Measurements from ENCODE around the gene DDX31.

The DDX31 gene

GRCh38 chr9:132588501-132589147, 81.2 kb downstream of the DDX31 start:
- Histone ChIP-seq H3K36me3 (ENCODE audit: control insufficient read depth, insufficient read depth, low read length) (peaks cover 2% of the 10 kb centered on the region; the same call in 1 of the 2 replicates), H3K27ac (ENCODE audit: low read depth, low read length) (no peak overlapping the region), H3K4me3 (ENCODE audit: low read depth, low read length) (no peak overlapping the region; the same call in 1 of the 2 replicates), H3K9me3 (ENCODE audit: control insufficient read depth, insufficient read depth, low read length) (no peaks in the 10 kb centered on the region), H3K4me1 (ENCODE audit: control insufficient read depth, insufficient read depth, low read length) (peaks cover 43% of the 10 kb centered on the region), H3K27me3 (ENCODE audit: control insufficient read depth, insufficient read depth, low read length) (peaks cover 99% of the 10 kb centered on the region), H3K9ac (ENCODE audit: low read depth, low read length) (no peak overlapping the region)

- no peaks in the 10 kb centered on the region for H3K9me3 ChIP-seq (ENCODE audit: control insufficient read depth, insufficient read depth, low read length)
- no peak overlapping the region for H3K9ac ChIP-seq (ENCODE audit: low read depth, low read length)
- no peaks in the 10 kb centered on the region for H3K36me3 ChIP-seq (ENCODE audit: control insufficient read depth, insufficient read depth, low read length)
- peaks cover 38% of the 10 kb centered on the region for H3K4me1 ChIP-seq (ENCODE audit: control insufficient read depth, insufficient read depth, low read length)
- no peak overlapping the region for H3K4me3 ChIP-seq (ENCODE audit: low read depth, low read length)
- no peak overlapping the region for H3K27ac ChIP-seq (ENCODE audit: low read depth, low read length)
- H3K27me3 ChIP-seq (ENCODE audit: control insufficient read depth, insufficient read depth, low read length), result peaks cover 99% of the 10 kb centered on the region
Observed at GRCh38 chr9:132588098-132588497, 81.7 kb downstream of the DDX31 start.

- no peaks in the 10 kb centered on the region for H3K36me3 ChIP-seq (ENCODE audit: control insufficient read depth, insufficient read depth, low read length)
- H3K4me3 ChIP-seq (ENCODE audit: low read depth, low read length), result no peak overlapping the region; the same call in 1 of the 2 replicates
- H3K4me1 ChIP-seq (ENCODE audit: control insufficient read depth, insufficient read depth, low read length), result peaks cover 34% of the 10 kb centered on the region
- peaks cover 99% of the 10 kb centered on the region for H3K27me3 ChIP-seq (ENCODE audit: control insufficient read depth, insufficient read depth, low read length)
- H3K27ac ChIP-seq (ENCODE audit: low read depth, low read length), result no peak overlapping the region
- H3K9ac ChIP-seq (ENCODE audit: low read depth, low read length), result no peak overlapping the region
- no peaks in the 10 kb centered on the region for H3K9me3 ChIP-seq (ENCODE audit: control insufficient read depth, insufficient read depth, low read length)
Observed at GRCh38 chr9:132587592-132587955, 82.2 kb downstream of the DDX31 start.

- Histone ChIP-seq H3K36me3 (ENCODE audit: control insufficient read depth, insufficient read depth, low read length) (no peaks in the 10 kb centered on the region), H3K9ac (ENCODE audit: low read depth, low read length) (no peak overlapping the region), H3K4me3 (ENCODE audit: low read depth, low read length) (peak overlapping the region; percentile 4; the same call in 1 of the 2 replicates), H3K27ac (ENCODE audit: low read depth, low read length) (no peak overlapping the region), H3K9me3 (ENCODE audit: control insufficient read depth, insufficient read depth, low read length) (no peaks in the 10 kb centered on the region), H3K4me1 (ENCODE audit: control insufficient read depth, insufficient read depth, low read length) (peaks cover 29% of the 10 kb centered on the region), H3K27me3 (ENCODE audit: control insufficient read depth, insufficient read depth, low read length) (peaks cover 100% of the 10 kb centered on the region)
Observed at GRCh38 chr9:132586830-132587591, 82.8 kb downstream of the DDX31 start.

GRCh38 chr9:132585954-132586829, 83.6 kb downstream of the DDX31 start:
- Histone ChIP-seq H3K36me3 (ENCODE audit: control insufficient read depth, insufficient read depth, low read length) (no peaks in the 10 kb centered on the region), H3K9ac (ENCODE audit: low read depth, low read length) (no peak overlapping the region), H3K4me3 (ENCODE audit: low read depth, low read length) (peak overlapping the region; percentile 4; the same call in 1 of the 2 replicates), H3K4me1 (ENCODE audit: control insufficient read depth, insufficient read depth, low read length) (peaks cover 21% of the 10 kb centered on the region), H3K27me3 (ENCODE audit: control insufficient read depth, insufficient read depth, low read length) (peaks cover 100% of the 10 kb centered on the region), H3K9me3 (ENCODE audit: control insufficient read depth, insufficient read depth, low read length) (no peaks in the 10 kb centered on the region), H3K27ac (ENCODE audit: low read depth, low read length) (no peak overlapping the region)

GRCh38 chr9:132584601-132585560, 84.9 kb downstream of the DDX31 start:
- Histone ChIP-seq H3K9me3 (ENCODE audit: control insufficient read depth, insufficient read depth, low read length) (no peaks in the 10 kb centered on the region), H3K9ac (ENCODE audit: low read depth, low read length) (no peak overlapping the region), H3K36me3 (ENCODE audit: control insufficient read depth, insufficient read depth, low read length) (no peaks in the 10 kb centered on the region), H3K27me3 (ENCODE audit: control insufficient read depth, insufficient read depth, low read length) (peaks cover 100% of the 10 kb centered on the region), H3K4me1 (ENCODE audit: control insufficient read depth, insufficient read depth, low read length) (peaks cover 25% of the 10 kb centered on the region), H3K4me3 (ENCODE audit: low read depth, low read length) (no peak overlapping the region), H3K27ac (ENCODE audit: low read depth, low read length) (no peak overlapping the region)

GRCh38 chr9:132583584-132584304, 86.0 kb downstream of the DDX31 start:
- Histone ChIP-seq H3K9me3 (ENCODE audit: control insufficient read depth, insufficient read depth, low read length) (no peaks in the 10 kb centered on the region), H3K4me1 (ENCODE audit: control insufficient read depth, insufficient read depth, low read length) (peaks cover 29% of the 10 kb centered on the region), H3K4me3 (ENCODE audit: low read depth, low read length) (no peak overlapping the region), H3K9ac (ENCODE audit: low read depth, low read length) (no peak overlapping the region), H3K27ac (ENCODE audit: low read depth, low read length) (no peak overlapping the region), H3K36me3 (ENCODE audit: control insufficient read depth, insufficient read depth, low read length) (no peaks in the 10 kb centered on the region), H3K27me3 (ENCODE audit: control insufficient read depth, insufficient read depth, low read length) (peaks cover 100% of the 10 kb centered on the region)

GRCh38 chr9:132582786-132583583, 86.8 kb downstream of the DDX31 start:
- no peak overlapping the region for H3K9ac ChIP-seq (ENCODE audit: low read depth, low read length)
- no peaks in the 10 kb centered on the region for H3K36me3 ChIP-seq (ENCODE audit: control insufficient read depth, insufficient read depth, low read length)
- H3K27me3 ChIP-seq (ENCODE audit: control insufficient read depth, insufficient read depth, low read length), result peaks cover 100% of the 10 kb centered on the region
- no peaks in the 10 kb centered on the region for H3K9me3 ChIP-seq (ENCODE audit: control insufficient read depth, insufficient read depth, low read length)
- peaks cover 29% of the 10 kb centered on the region for H3K4me1 ChIP-seq (ENCODE audit: control insufficient read depth, insufficient read depth, low read length)
- H3K4me3 ChIP-seq (ENCODE audit: low read depth, low read length), result no peak overlapping the region
- no peak overlapping the region for H3K27ac ChIP-seq (ENCODE audit: low read depth, low read length)

GRCh38 chr9:132582276-132582785, 87.5 kb downstream of the DDX31 start, which contains the start of gene BARHL1:
TSS of gene BARHL1 (plus strand) at chr9:132582606. CDS start at chr9:132582798, 192 bp downstream.
- no peaks in the 10 kb centered on the region for H3K9me3 ChIP-seq (ENCODE audit: control insufficient read depth, insufficient read depth, low read length)
- H3K27ac ChIP-seq (ENCODE audit: low read depth, low read length), result no peak within 1 kb of the TSS
- peaks cover 100% of the 10 kb centered on the region for H3K27me3 ChIP-seq (ENCODE audit: control insufficient read depth, insufficient read depth, low read length)
- no peak within 1 kb of the TSS for H3K9ac ChIP-seq (ENCODE audit: low read depth, low read length)
- no peaks in the 10 kb centered on the region for H3K36me3 ChIP-seq (ENCODE audit: control insufficient read depth, insufficient read depth, low read length)
- peaks cover 29% of the 10 kb centered on the region for H3K4me1 ChIP-seq (ENCODE audit: control insufficient read depth, insufficient read depth, low read length)
- peak within 1 kb of the TSS; percentile 44 for H3K4me3 ChIP-seq (ENCODE audit: low read depth, low read length)
